Mucosa of rectum (tissue), 2 donors: ENCODE data around the gene SHB.

Experiments used
- H3K27ac ChIP-seq, 2 donors: one replicate each; pipeline ENCODE4 v1.7.0; 2013; ENCODE audit warnings: inconsistent platforms in 2 of 2, low read depth in 2 of 2, low read length in 2 of 2
- H3K27me3 ChIP-seq, 2 donors: one replicate each; pipeline ENCODE4 v1.7.0; 2013; ENCODE audit warnings: low read length in 2 of 2; ENCODE audit not compliant: control insufficient read depth in 2 of 2, insufficient read depth in 2 of 2
- H3K36me3 ChIP-seq, 2 donors: one replicate each; pipeline ENCODE4 v1.7.0; 2013; ENCODE audit warnings: low read length in 2 of 2; ENCODE audit not compliant: control insufficient read depth in 2 of 2, insufficient read depth in 2 of 2
- H3K4me1 ChIP-seq, 2 donors: one replicate each; pipeline ENCODE4 v1.7.0; 2013; ENCODE audit warnings: low read length in 2 of 2, mild to moderate bottlenecking in 1 of 2; ENCODE audit not compliant: control insufficient read depth in 2 of 2, insufficient read depth in 2 of 2
- H3K4me3 ChIP-seq, 2 donors: one replicate each; pipeline ENCODE4 v1.7.0; 2013; ENCODE audit warnings: low read length in 2 of 2
- H3K9ac ChIP-seq, 2 donors: one replicate each; pipeline ENCODE4 v1.7.0; 2013; ENCODE audit warnings: low read length in 2 of 2, low read depth in 1 of 2, mild to moderate bottlenecking in 1 of 2
- H3K9me3 ChIP-seq, 2 donors: one replicate each; pipeline ENCODE4 v1.7.0; 2013; ENCODE audit warnings: low read length in 2 of 2; ENCODE audit not compliant: control insufficient read depth in 2 of 2
- donor health status: healthy.
- donor health status: Normal muscosa, but diverticular disease.

SHB gene

DNA sequence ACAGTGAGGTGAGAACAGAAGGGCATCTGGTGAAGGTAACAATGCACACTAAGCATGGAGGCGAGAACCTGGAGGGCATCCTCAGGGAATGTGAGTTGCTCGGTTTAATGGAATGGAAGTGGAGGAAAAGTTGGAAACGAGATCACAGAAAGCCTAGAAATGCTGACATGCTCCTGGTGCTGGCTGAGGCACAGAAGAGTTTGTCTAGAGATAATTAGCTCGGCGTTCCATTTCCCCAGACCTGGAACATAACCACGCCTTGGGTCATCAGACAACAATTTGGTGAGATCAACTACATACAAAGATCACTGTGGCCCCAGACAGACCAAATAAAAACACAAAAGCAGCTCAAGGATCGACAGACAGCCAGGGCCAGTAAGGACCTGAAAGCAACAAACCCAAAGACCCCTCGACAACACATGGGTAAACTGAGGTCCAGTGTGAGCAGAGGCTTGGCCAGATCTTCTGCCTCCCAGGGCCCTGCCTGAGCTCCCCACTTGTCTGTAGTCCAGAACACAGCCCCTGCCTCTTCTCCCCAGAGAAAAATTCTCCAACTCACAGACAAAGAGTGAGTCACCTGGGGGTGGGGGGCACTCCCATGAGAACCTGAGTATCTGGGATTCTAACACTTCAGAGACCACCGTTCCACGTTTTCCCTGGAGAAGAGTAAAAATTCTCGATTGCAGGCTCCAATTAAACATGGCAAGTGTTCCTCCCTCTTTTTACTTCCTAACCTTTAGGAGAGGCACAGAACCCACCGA is 52.5 kb downstream of the SHB start:
- Histone ChIP-seq H3K4me1 (peaks cover 3 to 7% of the 10 kb centered on the region in 2 donors), H3K9ac (no peak overlapping the region), H3K27me3 (no peaks in the 10 kb centered on the region), H3K4me3 (no peak overlapping the region), H3K36me3 (peaks cover 10 to 20% of the 10 kb centered on the region in 2 donors), H3K27ac (no peak overlapping the region), H3K9me3 (no peaks in the 10 kb centered on the region)

DNA sequence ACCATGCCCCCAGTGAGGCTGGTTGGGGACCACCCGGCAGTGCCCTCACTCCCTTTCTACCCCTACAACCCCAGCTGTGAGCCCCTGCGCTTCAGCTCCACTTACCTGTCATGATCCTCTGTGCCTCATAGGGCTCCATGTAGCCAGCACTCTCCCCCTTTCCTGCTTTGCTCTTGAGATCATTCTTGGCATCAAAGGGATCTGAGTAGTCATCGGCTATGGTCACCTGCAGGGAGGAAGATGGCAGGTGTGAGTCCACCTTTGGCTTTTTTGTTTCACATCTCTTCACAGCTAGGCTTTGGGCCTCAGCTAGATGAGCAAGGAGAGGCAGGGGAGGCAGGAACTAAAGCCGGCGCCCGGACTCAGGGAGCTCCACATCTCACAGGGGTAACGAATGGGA is 53.1 kb downstream of the SHB start:
- H3K27me3 ChIP-seq: no peaks in the 10 kb centered on the region
- no peak overlapping the region for H3K27ac ChIP-seq
- peaks cover 10 to 20% of the 10 kb centered on the region in 2 donors for H3K36me3 ChIP-seq
- H3K9ac ChIP-seq: no peak overlapping the region
- no peaks in the 10 kb centered on the region for H3K9me3 ChIP-seq
- H3K4me3 ChIP-seq: no peak overlapping the region
- peaks cover 3 to 7% of the 10 kb centered on the region in 2 donors for H3K4me1 ChIP-seq

DNA sequence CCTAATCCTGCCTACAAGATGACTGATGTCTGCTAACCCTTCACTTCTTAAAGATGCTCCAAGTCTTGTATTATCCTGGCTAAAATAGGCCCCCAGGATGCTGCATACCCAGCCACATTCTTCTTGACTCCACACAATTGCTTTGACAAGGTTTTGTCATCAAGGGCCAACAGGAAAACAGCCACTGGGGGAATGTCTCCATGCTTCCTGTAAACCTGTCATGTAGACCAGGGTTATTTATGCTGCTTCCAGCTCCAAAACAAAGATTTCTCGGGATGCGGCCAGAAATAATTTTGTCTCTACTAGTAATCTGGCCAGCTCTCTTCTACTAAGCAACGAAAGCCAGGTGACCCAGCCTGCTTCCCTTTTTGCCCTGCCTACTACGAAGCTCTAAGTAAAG is 53.8 kb downstream of the SHB start:
- Histone ChIP-seq H3K4me1 (peaks cover 3 to 5% of the 10 kb centered on the region in 2 donors), H3K9me3 (no peaks in the 10 kb centered on the region), H3K36me3 (peaks cover 10 to 20% of the 10 kb centered on the region in 2 donors), H3K27me3 (no peaks in the 10 kb centered on the region), H3K27ac (no peak overlapping the region), H3K9ac (no peak overlapping the region), H3K4me3 (no peak overlapping the region)

DNA sequence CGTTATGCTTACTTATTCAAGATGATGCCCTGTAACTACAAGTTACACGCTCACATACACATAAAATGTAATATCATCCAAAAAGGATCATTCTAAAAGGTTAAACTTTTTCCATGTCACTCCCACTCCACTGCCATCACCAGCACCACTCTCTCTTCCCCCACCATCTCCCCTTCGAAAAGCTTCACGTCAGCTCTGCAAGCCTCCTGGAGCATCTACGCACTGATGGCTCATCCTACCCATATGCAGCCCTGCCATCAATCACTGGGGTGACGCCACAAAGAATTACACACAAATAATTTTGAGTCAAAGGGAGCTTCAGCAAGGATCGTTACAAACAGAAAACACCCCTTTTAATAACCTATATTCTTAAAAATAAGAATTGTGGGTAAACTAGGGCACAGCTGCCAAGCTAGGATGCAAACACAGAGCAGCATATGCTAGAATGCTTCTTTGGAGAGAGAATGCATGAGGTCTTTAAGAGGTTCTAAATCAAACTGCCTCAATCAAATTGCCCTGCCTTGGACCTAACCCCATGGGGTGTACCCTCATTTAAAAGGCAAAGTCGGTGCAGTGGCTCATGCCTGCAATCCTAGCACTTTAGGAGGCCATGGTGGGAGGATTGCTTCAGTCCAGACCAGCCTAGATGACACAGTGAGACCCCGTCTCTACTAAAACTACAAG is 56.1 kb downstream of the SHB start:
- H3K27ac ChIP-seq: no peak overlapping the region
- H3K36me3 ChIP-seq: peaks cover 10 to 20% of the 10 kb centered on the region in 2 donors
- no peak overlapping the region for H3K4me3 ChIP-seq
- no peaks in the 10 kb centered on the region for H3K27me3 ChIP-seq
- no peaks in the 10 kb centered on the region for H3K9me3 ChIP-seq
- no peak overlapping the region for H3K9ac ChIP-seq
- peaks cover 0 to 7% of the 10 kb centered on the region in 2 donors for H3K4me1 ChIP-seq

DNA sequence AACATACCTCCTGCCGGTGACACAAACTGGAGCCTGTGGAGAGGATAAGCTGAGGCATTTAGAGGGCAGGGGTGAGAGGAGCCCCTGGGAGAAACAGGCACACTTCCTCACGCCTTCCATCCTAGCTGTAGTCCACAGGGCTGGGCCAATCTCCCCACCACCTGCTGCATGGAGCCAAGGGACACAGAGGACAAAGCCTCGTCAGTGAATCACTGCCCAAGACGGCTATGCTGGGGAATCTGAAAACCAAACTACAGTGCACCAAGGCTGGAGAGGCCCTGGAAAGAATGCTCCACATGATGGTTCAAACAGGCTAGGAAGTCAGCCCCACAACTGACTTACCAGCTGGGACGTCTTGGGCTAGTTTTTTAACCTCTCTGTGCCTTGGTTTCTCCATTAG is 57.0 kb downstream of the SHB start:
- Histone ChIP-seq H3K9ac (no peak overlapping the region), H3K4me1 (peaks cover 0 to 7% of the 10 kb centered on the region in 2 donors), H3K9me3 (no peaks in the 10 kb centered on the region), H3K4me3 (no peak overlapping the region), H3K27ac (no peak overlapping the region), H3K36me3 (peaks cover 10 to 20% of the 10 kb centered on the region in 2 donors), H3K27me3 (no peaks in the 10 kb centered on the region)

DNA sequence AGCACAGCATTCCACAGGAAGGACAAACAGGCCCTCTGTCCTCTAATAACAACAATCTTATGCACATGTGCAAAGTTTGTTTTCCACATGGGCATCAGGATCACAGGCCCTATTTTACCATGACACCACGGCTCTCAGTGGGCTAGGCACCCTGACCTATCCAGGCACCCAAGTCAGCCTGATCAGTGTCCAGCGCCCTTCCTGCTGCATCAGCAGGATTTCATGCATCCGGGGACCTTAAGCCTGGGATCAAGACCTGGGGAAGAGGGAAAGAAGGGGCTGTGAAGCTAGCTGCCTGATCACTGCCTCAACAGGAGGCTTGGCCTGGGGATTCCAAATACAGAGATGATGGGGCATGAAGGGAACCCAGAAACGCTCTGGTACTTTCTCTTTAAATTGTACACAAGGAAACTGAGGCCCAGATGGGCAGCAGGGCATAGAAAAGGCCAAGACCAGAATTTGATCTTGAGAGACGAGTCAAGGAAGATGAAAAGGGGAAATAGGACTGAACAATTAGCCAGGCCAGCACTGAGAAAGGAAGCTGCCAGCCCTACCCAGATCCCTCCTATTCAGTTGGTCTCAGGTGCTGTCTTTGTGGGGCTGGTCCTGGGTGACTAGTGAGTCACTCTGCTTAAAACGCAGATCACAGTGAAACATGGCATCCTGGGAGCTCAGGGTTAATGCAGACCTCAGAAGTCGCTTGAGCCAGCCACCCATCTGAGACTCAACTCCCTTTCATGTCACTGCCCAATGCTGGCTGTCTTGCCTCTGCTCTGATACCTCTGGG is 57.9 kb downstream of the SHB start:
- H3K9ac ChIP-seq: no peak overlapping the region
- no peak overlapping the region for H3K27ac ChIP-seq
- H3K9me3 ChIP-seq: no peaks in the 10 kb centered on the region
- peaks cover 10 to 20% of the 10 kb centered on the region in 2 donors for H3K36me3 ChIP-seq
- H3K4me1 ChIP-seq: peaks cover 3 to 7% of the 10 kb centered on the region in 2 donors
- H3K4me3 ChIP-seq: no peak overlapping the region
- no peaks in the 10 kb centered on the region for H3K27me3 ChIP-seq

DNA sequence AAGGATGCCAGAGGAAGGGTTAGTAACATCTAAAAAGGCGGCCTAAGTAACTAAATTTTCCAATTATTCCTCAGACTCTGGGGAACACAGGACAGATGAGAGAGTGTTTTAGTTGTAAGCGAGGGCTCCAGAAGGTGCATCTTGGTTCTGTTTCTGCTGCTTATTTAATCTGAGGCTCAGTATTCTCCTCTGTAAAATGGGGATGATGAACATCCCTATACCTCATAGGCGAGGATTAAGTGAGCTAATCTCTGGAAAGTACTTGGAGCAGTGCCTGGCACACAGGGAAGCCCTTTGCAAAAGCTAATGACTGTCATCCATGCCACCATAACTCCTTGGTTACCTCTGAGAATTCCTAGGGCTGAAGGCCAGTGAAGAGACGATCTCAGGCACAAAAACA is 59.0 kb downstream of the SHB start:
- Histone ChIP-seq H3K4me1 (peaks cover 7% of the 10 kb centered on the region in 2 donors), H3K4me3 (no peak overlapping the region), H3K27ac (no peak overlapping the region), H3K36me3 (peaks cover 10 to 14% of the 10 kb centered on the region in 2 donors), H3K27me3 (no peaks in the 10 kb centered on the region), H3K9me3 (no peaks in the 10 kb centered on the region), H3K9ac (no peak overlapping the region)

DNA sequence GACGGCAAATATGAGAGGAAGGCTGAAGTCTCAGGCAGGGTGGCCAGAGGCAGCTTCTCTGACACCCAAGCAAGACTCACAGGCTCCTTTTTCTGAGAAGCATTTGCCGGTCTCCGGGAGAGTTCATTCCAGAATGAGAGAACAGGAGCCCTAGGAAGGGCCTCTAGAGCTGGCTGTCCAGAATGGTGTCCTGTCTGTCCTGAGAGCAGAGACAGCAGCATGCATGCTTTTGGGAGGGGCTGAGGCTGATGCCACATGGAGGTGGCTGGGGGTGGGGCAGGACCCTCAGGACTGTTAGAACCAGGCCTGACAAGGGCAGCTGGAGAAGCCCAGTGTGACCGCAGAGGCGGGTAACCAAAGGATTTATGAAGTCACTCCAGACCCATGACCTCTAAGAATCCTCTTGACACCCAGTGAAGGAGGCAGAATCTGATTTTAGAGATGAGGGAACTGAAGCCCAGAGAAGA is 60.0 kb downstream of the SHB start:
- no peak overlapping the region for H3K9ac ChIP-seq
- H3K27ac ChIP-seq: no peak overlapping the region
- H3K4me3 ChIP-seq: no peak overlapping the region
- no peaks in the 10 kb centered on the region for H3K9me3 ChIP-seq
- H3K27me3 ChIP-seq: no peaks in the 10 kb centered on the region
- H3K36me3 ChIP-seq: peaks cover 5 to 6% of the 10 kb centered on the region in 2 donors
- H3K4me1 ChIP-seq: peaks cover 7% of the 10 kb centered on the region in 2 donors

DNA sequence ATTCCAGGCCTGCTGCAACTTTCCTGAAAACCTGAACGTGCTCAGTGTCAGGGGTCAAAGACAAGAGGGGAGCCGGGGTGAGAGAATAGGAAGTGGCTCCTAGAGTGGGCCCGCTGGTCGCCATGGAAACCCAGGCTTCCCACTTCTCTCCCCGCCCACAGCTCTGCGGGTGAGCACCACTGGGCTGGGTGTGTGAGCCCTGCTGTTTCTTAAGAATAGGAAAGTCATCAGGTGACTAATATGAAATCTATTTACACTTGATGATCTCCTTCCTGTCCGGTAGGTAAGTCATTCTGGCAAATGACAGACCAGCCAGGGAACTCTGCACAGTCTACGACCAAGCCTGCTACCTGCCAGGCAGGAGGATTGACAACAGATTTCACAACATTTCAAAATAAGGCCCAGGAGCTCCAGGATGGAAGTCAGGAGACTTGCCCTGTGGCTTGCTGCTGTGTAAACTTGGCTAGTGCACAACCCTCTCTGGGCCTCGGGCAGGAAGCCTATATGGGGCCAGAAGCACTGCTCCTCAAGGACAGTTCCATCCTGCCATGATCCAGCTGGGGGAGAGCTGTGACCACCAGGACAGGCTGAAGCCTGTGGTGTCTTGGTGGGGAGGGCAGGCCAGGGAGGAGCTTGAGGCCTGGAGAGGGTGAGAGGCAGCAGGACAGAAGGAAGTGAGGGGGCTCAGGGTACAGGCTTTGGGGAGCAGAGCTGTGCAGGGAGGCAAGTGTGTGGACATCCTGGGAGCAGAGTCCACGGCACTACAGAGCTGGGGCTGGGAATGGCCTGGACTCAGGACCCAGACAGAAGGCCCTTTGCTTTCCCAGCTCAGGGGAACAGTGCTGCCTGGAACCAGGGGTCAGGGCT is 60.6 kb downstream of the SHB start:
- Histone ChIP-seq H3K9me3 (no peaks in the 10 kb centered on the region), H3K4me3 (no peak overlapping the region), H3K9ac (no peak overlapping the region)

More for the DNA sequence above, 60.6 kb downstream of the SHB start:
- Histone ChIP-seq H3K4me1 (peaks cover 7% of the 10 kb centered on the region in 2 donors), H3K27me3 (no peaks in the 10 kb centered on the region), H3K36me3 (peaks cover 4 to 6% of the 10 kb centered on the region in 2 donors), H3K27ac (no peak overlapping the region)
